GM13976 (cell line): ENCODE results near the gene CRIP2.

Experiments used
- DNase-seq: peaks from one replicate; pipeline ENCODE4 v3.0.0; 2012; ENCODE audit warnings: low spot score
- in situ Hi-C: fragments of 300-500 bp; cut with MboI; formaldehyde crosslinking; loops from one replicate; pipeline ENCODE4 v1.12.0; 2022; ENCODE audit warnings: low sequenced_read_pairs, mixed read lengths, inconsistent platforms; ENCODE audit not compliant: unreplicated experiment
- TF ChIP-seq, protein P1 (sequence below): IDR thresholded peaks from 2 replicates; pipeline ENCODE4 v1.5.1; 2012; ENCODE audit warnings: borderline replicate concordance, mild to moderate bottlenecking; ENCODE audit not compliant: insufficient read depth; ENCODE audit errors: extremely low read depth, missing control alignments, control extremely low read depth

The CRIP2 gene

DNA sequence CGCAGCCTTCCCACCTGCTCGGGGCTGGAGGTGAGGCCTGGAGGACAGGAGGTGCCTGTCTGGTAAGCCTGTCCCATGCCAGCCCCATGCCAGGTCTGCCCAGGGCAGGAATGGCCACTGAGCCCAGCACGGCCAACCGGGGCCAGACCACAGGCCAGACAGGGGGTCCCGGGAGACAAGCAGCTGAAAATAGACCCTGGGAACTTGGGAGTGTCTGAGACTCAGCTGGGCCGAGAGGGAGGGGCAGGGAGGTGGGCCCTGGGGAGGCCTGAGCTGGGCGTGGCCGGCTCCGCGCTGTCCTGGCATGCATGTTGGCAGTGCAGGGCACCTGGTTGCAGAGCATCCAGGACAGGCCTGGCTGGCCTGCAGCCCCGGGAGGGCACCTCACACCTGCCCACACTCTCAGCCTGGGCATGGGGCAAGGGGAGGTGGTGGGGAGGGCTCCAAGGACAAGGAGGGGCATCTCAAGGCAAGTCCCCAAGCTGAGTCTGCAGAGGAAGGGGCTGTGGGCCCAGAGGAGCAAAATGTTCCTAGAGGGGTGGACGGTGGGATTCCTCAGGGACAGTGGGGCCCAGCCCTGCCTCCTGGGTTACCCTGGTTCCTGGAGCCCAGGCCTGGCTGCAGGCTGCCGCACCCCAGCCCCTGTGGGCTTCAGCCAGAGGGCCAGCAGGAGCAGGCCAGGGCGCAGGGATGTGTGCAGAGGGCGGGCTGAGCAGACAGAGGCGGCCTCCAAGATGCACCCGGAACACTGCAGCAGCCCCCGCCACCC is 8.9 kb downstream of the CRIP2 start:
- TF ChIP-seq, protein P1, sequence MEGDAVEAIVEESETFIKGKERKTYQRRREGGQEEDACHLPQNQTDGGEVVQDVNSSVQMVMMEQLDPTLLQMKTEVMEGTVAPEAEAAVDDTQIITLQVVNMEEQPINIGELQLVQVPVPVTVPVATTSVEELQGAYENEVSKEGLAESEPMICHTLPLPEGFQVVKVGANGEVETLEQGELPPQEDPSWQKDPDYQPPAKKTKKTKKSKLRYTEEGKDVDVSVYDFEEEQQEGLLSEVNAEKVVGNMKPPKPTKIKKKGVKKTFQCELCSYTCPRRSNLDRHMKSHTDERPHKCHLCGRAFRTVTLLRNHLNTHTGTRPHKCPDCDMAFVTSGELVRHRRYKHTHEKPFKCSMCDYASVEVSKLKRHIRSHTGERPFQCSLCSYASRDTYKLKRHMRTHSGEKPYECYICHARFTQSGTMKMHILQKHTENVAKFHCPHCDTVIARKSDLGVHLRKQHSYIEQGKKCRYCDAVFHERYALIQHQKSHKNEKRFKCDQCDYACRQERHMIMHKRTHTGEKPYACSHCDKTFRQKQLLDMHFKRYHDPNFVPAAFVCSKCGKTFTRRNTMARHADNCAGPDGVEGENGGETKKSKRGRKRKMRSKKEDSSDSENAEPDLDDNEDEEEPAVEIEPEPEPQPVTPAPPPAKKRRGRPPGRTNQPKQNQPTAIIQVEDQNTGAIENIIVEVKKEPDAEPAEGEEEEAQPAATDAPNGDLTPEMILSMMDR = no peak
- in situ Hi-C loops = loop anchor here (10.0 kb wide), 1 partner anchor 109 kb away; no protein-coding TSS in a partner anchor
- DNase-seq = no peak

DNA sequence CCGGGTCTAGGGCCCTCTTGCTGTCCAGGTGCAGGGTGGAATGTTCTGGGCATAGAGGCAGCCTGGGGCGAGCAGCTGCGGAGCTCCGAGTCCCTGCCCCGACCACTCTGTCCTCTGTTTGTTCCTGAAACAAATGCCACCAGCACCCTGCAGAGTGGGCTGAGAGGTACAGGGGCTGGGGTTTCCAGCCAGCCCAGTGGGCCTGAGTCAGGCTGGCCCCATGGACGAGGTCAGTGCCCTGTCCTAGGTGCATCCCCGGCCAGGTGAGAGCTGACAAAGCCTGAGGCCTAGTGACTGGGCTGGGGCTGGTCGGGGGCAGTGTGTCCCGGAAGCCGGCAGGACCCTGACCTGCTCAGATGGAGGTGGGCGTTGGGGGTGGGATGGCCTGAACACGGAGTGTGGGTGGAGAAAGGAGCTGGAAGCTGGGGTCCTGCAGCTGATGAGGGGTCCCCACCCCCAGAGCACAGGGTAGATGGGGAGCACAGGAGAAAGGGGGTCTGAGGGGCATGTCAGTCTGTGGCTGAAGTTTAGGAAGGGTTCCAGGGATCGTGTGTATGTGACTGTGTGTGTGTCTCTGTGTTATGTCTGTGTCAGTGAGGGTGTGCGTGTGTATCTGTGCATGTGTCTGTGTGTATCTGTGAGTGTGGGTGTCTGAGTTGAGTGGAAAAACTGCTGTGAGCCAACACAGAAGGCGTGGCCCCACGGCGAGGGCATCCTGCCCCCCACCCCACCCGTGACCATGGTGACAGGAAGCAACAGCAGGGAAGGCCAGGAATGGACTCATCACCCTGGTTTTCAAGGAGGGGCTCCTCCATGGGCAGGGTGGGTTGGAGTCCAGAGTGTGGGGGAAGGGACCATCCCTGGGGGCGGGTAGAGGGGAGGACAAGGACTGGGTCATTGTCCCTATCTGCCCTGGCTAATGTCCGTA is 9.7 kb downstream of the CRIP2 start:
- no peak for DNase-seq
- TF ChIP-seq, protein P1 = no peak
- in situ Hi-C loops = loop anchor here (10.0 kb wide), 1 partner anchor 110 kb away; no protein-coding TSS in a partner anchor

DNA sequence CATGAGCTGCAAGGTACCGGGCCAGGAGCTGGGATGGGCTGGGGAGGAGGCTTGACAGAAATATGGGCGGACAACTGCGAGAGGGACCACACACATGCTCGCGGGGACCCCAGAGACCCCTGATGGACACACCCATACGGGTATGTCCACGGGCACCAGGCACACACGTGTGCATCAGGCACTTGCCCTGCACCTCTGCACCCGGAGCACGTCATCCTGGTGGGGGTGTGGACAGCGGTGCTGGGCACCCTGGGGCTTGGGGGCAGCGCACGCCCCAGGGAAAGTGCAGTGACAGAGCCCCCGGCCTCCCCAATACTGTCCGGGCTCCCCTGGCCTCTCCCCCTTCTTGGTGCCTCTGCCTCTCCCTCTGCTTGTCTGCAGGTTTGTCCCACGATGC is 10.4 kb downstream of the CRIP2 start:
- TF ChIP-seq, protein P1 = no peak
- DNase-seq = no peak
- in situ Hi-C loops = loop anchor here (10.0 kb wide), 1 partner anchor 110 kb away; no protein-coding TSS in a partner anchor

DNA sequence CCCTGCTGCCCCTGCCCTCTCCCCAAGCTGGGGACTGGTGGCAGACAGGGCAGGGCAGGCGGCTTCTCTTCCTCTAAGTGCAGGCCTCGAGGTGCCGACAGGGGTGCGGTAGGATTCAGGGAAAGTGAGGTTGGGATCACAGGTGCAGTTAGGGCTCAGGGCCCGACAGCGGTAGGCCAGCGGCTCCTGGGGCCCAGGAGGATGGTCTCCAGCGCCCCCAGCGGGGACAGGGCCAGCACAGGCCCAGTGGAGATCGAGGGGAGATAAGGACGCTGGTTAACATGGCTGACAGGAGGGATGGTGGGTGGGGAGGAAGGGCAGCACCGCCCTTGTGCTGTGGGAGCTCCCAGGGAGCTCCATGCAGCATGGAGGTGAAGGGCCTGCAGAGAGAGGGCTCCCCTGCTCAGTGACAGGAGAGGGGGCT is 11.1 kb downstream of the CRIP2 start:
- TF ChIP-seq, protein P1 = peak; percentile 31
- DNase-seq = peak; percentile 71
- in situ Hi-C loops = loop anchor here (10.0 kb wide), 1 partner anchor 111 kb away; no protein-coding TSS in a partner anchor

DNA sequence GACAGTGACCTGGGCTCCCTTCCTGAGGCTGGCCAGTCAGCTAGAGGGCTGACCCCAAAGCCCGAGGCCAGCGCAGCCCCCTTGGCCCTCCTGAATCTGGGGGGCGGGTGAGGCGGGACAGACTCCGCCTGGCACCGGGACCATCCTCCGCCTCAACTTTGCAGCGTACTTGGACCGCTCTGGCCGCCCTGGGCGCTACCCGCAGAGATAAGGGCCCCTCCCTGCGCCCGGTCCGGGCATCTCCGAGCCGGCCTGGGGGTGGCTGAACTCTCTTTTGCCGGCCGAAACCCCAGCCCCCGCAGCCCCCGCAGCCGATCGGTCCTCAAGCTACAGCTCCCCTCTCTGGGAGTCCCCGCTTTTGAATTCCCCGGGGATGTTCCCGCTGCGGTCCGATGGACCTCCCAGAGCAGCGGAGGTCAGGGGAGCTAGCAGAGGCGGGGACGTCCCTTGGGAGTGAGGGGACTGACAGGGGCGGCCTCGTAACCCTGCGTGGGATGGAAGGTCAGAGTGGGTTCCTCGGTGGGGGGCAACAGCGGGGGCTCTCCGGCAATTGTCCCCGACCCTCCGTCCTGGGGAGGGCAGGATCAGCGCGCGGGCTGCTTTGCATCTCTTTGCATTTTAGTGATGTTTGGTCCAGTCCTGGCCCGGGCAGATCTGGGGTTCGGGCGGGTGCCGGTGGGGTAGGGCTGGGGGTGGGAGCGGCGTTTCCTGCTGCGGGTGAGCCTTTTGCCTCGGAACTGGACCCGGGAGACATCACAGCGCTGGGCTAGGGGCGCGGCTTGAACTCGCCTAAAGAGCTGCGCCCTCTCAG is 11.7 kb downstream of the CRIP2 start, which contains the start of gene CRIP1:
Gene CRIP1, plus strand, starts transcription at position 724 of the 811 bp plus-strand sequence. CDS start 374 bp downstream, outside the sequence.
- TF ChIP-seq, protein P1 = no peak
- in situ Hi-C loops = loop anchor here (10.0 kb wide), 1 partner anchor 112 kb away; no protein-coding TSS in a partner anchor
- DNase-seq = no peak

DNA sequence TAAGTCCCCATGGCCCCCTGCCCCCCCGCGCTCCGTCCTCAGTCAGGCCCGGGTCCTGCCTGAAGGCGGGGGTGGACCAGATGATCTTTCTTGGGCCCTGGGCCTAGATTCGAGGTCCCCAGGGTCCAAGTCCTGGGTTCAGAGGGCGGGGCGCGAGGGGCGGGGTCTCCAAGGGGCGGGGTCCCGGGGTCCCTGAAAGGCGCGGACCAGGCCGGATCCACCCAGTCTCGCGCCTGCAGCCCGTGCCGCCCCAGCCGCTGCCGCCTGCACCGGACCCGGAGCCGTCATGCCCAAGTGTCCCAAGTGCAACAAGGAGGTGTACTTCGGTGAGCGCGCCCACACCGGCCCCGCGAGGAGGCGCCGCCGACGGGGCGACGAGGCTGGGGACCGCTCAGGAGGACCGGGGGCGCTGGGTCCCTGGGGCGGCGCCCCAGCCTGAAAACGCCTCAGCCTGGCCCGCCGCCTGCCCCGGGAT is 12.4 kb downstream of the CRIP2 start:
- TF ChIP-seq, protein P1 = no peak
- in situ Hi-C loops = loop anchor here (10.0 kb wide), 1 partner anchor 112 kb away; no protein-coding TSS in a partner anchor

More for the DNA sequence above, 12.4 kb downstream of the CRIP2 start:
- no peak for DNase-seq
